Urinary bladder (tissue), 4 donors: ENCODE results near the gene PHKA2. TPM values are rescaled to one million over a fixed set of nuclear protein-coding genes. Genes with fewer than 3 reads are reported as not detected.

ENCODE experiments used
- DNase-seq: peaks from one replicate; pipeline ENCODE4 v3.0.0-alpha.2; 2015; ENCODE audit errors: extremely low spot score
- H3K27ac ChIP-seq: one replicate; pipeline ENCODE4 v1.5.1; 2013; ENCODE audit warnings: low read depth, mild to moderate bottlenecking, moderate library complexity
- H3K36me3 ChIP-seq: one replicate; pipeline ENCODE4 v1.6.1; 2013; ENCODE audit warnings: mild to moderate bottlenecking, moderate library complexity; ENCODE audit not compliant: insufficient read depth
- H3K4me1 ChIP-seq: one replicate; pipeline ENCODE4 v1.6.1; 2013; ENCODE audit warnings: mild to moderate bottlenecking, moderate library complexity; ENCODE audit not compliant: insufficient read depth
- H3K4me3 ChIP-seq: one replicate; pipeline ENCODE4 v1.5.1; 2013; ENCODE audit warnings: low read depth, low read length
- WGBS: extraction: QIAGEN DNeasy Blood & Tissue Kit; methylation state at CpG from one replicate; pipeline ENCODE4 v1.1.7; 2013; 5-methylcytosine and 5-hydroxymethylcytosine counted together
- polyA plus RNA-seq: library from polyadenylated mRNA; stranded (reverse); fragments of 200-250 nt; gene quantifications from one replicate; pipeline ENCODE4 v1.2.3, GENCODE V29; 2013
- total RNA-seq: library from RNA; depleted of rRNA; stranded (reverse); fragments of >200 nt; gene quantifications from one replicate; pipeline ENCODE4 v1.2.3, GENCODE V29; 2014
- donor health status: healthy with polysubstance abuse.
- donor health status: healthy.

PHKA2 gene
- total and polyA plus RNA-seq, 2 donors, result 14.7 to 20.6 TPM

DNA sequence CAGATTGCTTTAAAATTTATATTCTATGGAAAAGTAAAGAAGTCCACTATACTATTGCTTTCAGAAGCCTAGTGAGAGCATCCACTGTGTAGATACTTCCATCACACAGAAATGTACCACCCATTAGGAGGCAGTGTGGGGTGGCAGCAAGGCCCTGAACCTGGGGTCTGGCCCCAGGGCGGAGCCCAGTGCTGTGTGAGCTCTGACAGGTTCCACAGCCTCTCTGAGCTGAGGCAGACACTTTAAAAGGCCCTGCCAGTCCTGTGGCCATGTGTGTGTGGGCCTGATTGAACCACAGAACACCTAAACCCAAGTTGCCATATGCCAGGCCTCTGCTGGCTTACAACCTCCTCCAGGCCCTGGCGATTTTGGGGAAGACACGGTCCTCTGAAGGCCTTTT is 49.2 kb downstream of the PHKA2 start:
- Histone ChIP-seq H3K36me3 (peaks cover 1% of the 10 kb centered on the region), H3K27ac (no peak overlapping the region), H3K4me3 (no peak overlapping the region), H3K4me1 (no peaks in the 10 kb centered on the region)
- no peak for DNase-seq
- whole genome bisulfite sequencing, result 87% methylated on average over 3 of the region's 3 CpGs

GRCh38 chrX:18933617-18934016 is 50.3 kb downstream of the PHKA2 start:
- 90% methylated on average over 3 of the region's 3 CpGs for WGBS

GRCh38 chrX:18931972-18932371 is 51.9 kb downstream of the PHKA2 start:
- no peak for DNase-seq
- 57% methylated on average over 9 of the region's 9 CpGs for WGBS
- no peaks in the 10 kb centered on the region for H3K4me1 ChIP-seq
- no peak overlapping the region for H3K4me3 ChIP-seq
- peaks cover 1% of the 10 kb centered on the region for H3K36me3 ChIP-seq
- H3K27ac ChIP-seq, result no peak overlapping the region

More at GRCh38 chrX:18933617-18934016, 50.3 kb downstream of the PHKA2 start:
- no peak for DNase-seq
- Histone ChIP-seq H3K4me3 (no peak overlapping the region), H3K27ac (no peak overlapping the region), H3K36me3 (peaks cover 1% of the 10 kb centered on the region), H3K4me1 (no peaks in the 10 kb centered on the region)

DNA sequence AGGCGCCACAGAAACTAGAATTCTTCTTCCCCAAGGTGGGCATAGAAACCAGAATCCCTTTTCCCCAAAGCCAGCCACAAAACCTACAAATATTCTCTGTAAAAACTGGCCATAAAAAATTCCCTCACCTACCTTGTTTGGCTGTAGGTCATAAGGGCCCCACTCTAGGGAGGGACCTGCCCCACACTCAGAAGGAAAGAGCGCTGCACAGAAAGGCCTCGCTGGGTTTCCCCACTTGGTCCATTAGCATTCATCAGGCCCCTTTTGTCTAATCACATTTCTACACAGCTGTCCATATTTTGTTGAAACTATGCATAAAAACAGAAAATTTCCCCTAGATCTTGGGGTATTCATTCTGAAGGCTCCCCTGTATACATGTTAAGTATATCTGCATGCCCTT is 54.1 kb downstream of the PHKA2 start:
- Histone ChIP-seq H3K27ac (no peak overlapping the region), H3K4me1 (no peaks in the 10 kb centered on the region), H3K4me3 (no peak overlapping the region), H3K36me3 (no peaks in the 10 kb centered on the region)
- no peak for DNase-seq
- WGBS, result 99% methylated on average over 3 of the region's 3 CpGs

DNA sequence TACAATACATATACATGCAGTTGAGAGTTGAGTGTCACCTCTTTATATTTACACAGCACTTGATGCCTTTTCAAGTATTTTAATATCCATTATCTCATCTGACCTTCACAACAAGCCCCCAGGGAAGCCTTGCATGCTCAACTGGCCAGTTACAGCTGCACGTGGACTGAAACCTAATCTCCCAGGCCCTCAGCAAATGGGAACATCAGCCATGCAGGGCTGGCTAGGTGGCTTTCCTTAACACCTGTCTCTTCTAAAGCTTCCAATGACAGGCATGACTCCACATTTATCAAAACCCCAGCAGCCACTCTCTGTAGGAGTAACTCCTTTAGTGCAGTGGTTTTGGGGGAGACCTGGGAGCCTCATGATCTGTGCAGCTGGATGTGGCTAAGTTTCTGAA is 56.4 kb downstream of the PHKA2 start:
- Histone ChIP-seq H3K4me3 (no peak overlapping the region), H3K36me3 (no peaks in the 10 kb centered on the region), H3K4me1 (no peaks in the 10 kb centered on the region), H3K27ac (no peak overlapping the region)
- DNase-seq, result no peak
- WGBS, result 97% methylated on average over 1 of the region's 1 CpG

DNA sequence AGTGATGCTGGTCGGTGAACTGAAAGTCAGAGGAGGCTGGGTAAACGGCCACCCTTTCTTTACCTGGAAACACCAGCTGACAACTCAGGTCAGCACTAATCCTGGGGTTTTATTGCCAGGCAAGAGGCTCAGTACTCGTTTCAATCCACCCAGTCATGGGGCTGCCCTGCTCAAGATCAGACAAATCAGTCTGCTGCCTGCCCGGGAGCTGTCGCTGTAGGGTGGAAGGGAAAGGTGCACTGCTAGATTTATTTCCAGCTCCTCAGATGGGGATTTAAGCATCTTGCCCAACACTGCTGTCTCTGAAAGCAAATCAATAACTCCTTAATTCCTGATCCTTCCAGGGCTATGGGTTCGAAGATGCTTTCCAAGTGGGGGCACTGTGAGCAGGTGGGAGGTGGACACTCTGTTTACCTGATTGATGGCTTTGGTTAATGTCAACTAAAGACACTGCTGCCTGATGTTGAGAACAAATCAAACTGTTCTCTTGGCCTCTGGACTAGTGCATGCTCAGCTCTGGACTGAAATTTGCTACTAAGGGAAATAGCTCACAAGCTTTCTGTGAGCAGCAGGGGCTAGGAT is 59.3 kb downstream of the PHKA2 start:
- H3K4me3 ChIP-seq, result no peak overlapping the region
- WGBS, result 81% methylated on average over 6 of the region's 6 CpGs
- no peaks in the 10 kb centered on the region for H3K4me1 ChIP-seq
- no peak for DNase-seq
- no peak overlapping the region for H3K27ac ChIP-seq
- peaks cover 2% of the 10 kb centered on the region for H3K36me3 ChIP-seq

- peaks cover 5% of the 10 kb centered on the region for H3K36me3 ChIP-seq
- H3K27ac ChIP-seq, result no peak overlapping the region
- WGBS, result 92% methylated on average over 7 of the region's 7 CpGs
- no peaks in the 10 kb centered on the region for H3K4me1 ChIP-seq
- DNase-seq, result no peak
- H3K4me3 ChIP-seq, result no peak overlapping the region
Measured at GRCh38 chrX:18920566-18920965, 63.3 kb downstream of the PHKA2 start.

GRCh38 chrX:18920079-18920478 is 63.8 kb downstream of the PHKA2 start:
- no peak overlapping the region for H3K27ac ChIP-seq
- no peak overlapping the region for H3K4me3 ChIP-seq
- no peaks in the 10 kb centered on the region for H3K4me1 ChIP-seq
- H3K36me3 ChIP-seq, result peaks cover 5% of the 10 kb centered on the region
- 97% methylated on average over 8 of the region's 8 CpGs for WGBS
- DNase-seq, result no peak

- Histone ChIP-seq H3K4me3 (no peak overlapping the region), H3K27ac (no peak overlapping the region), H3K4me1 (no peaks in the 10 kb centered on the region), H3K36me3 (peaks cover 5% of the 10 kb centered on the region)
- WGBS, result 96% methylated on average over 7 of the region's 7 CpGs
- no peak for DNase-seq
Measured at GRCh38 chrX:18917831-18918230, 66.1 kb downstream of the PHKA2 start.

DNA sequence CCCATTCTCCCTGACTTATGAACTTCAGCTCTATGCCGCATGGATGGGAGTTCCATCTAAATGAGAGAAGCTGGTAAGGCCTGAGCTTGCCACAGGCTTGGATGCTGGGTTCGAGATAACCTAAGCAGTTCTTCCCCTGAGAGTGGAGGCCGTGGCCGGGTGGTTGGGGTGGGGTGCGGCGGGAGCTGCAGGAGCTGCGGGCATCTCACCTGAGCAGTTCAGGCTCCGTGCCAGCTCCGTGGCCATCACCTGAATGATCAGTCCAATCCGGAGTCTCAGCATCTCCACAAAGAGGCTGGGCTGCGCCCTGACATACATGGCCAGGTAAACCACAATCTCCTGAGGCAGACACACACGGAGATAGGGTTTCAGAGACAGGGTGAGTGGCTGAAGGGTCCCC is 77.6 kb downstream of the PHKA2 start:
- Histone ChIP-seq H3K27ac (no peak overlapping the region), H3K4me3 (no peak overlapping the region), H3K4me1 (no peaks in the 10 kb centered on the region), H3K36me3 (peaks cover 3% of the 10 kb centered on the region)
- WGBS, result 95% methylated on average over 12 of the region's 12 CpGs
- no peak for DNase-seq

GRCh38 chrX:18900401-18900976 is 83.4 kb downstream of the PHKA2 start:
- H3K4me1 ChIP-seq, result no peaks in the 10 kb centered on the region
- no peak overlapping the region for H3K27ac ChIP-seq
- no peaks in the 10 kb centered on the region for H3K36me3 ChIP-seq
- no peak for DNase-seq
- 77% methylated on average over 15 of the region's 15 CpGs for WGBS
- no peak overlapping the region for H3K4me3 ChIP-seq

DNA sequence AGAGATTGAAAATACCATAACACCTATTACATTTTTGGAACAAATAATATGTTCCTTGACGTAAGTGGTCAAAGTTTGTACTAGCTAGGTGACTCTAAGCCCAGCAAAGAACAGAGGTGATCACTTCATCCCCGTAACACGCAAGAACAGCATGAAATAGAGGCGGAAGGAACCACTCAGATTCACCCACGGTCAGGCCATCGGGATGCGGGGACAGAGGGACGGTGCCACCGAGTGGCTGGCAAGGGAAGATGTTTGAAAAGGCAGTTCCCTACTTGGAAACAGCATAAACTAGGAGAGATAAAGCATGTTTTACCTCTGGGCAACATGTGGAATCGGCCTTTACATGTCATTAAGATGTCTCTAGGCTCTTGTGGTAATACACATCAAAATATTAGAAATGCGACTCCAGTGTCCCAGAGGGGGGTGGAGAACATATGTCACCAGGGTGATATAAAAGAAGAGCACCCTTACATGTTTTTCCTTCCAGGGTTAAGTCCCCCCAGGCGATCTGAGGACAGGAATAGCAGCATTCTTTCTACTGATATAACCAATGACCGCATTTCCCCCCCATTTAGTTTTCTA is 84.0 kb downstream of the PHKA2 start:
- WGBS, result 72% methylated on average over 13 of the region's 13 CpGs

GRCh38 chrX:18898492-18898891 is 85.4 kb downstream of the PHKA2 start:
- WGBS, result 78% methylated on average over 6 of the region's 6 CpGs
- no peaks in the 10 kb centered on the region for H3K4me1 ChIP-seq
- DNase-seq, result no peak
- H3K27ac ChIP-seq, result no peak overlapping the region
- H3K36me3 ChIP-seq, result no peaks in the 10 kb centered on the region
- no peak overlapping the region for H3K4me3 ChIP-seq

More for the DNA sequence above, 84.0 kb downstream of the PHKA2 start:
- no peak for DNase-seq
- Histone ChIP-seq H3K4me3 (no peak overlapping the region), H3K27ac (no peak overlapping the region), H3K36me3 (no peaks in the 10 kb centered on the region), H3K4me1 (no peaks in the 10 kb centered on the region)

GRCh38 chrX:18898091-18898490 is 85.8 kb downstream of the PHKA2 start:
- Histone ChIP-seq H3K4me3 (no peak overlapping the region), H3K27ac (no peak overlapping the region), H3K4me1 (no peaks in the 10 kb centered on the region), H3K36me3 (no peaks in the 10 kb centered on the region)
- no peak for DNase-seq
- WGBS, result 93% methylated on average over 11 of the region's 11 CpGs
